Lung (tissue), 12 donors: ENCODE measurements around the gene CD2BP2. TPM values are rescaled to one million over a fixed set of nuclear protein-coding genes. Genes with fewer than 3 reads are reported as not detected.

ENCODE experiments used
- ATAC-seq: fragments of 200-7000 bp; cut with Tn5 transposase; one replicate; pipeline ENCODE4 v1.9.1; 2020; ENCODE audit warnings: moderate number of reproducible peaks; ENCODE audit not compliant: insufficient read depth, low FRiP score
- DNase-seq, 3 donors: peaks; one replicate each; pipeline ENCODE4 v3.0.0-alpha.2; 2013 to 2017
- H3K27ac ChIP-seq, 2 donors: one replicate each; pipeline ENCODE4 v1.5.1; 2013; ENCODE audit warnings: mild to moderate bottlenecking in 2 of 2, moderate library complexity in 2 of 2, control low read depth in 1 of 2, inconsistent platforms in 1 of 2, low read depth in 1 of 2, low read length in 1 of 2
- H3K27me3 ChIP-seq, 3 donors: one replicate each; pipeline ENCODE4 v1.5.1; 2013; ENCODE audit warnings: low read length in 2 of 3; ENCODE audit not compliant: control insufficient read depth in 3 of 3, insufficient read depth in 3 of 3
- H3K36me3 ChIP-seq, 4 donors: one replicate each; pipeline ENCODE4 v1.5.1; 2013; ENCODE audit warnings: low read length in 4 of 4, mild to moderate bottlenecking in 1 of 4, moderate library complexity in 1 of 4; ENCODE audit not compliant: control insufficient read depth in 4 of 4, insufficient read depth in 4 of 4
- H3K4me1 ChIP-seq, 5 donors: one replicate each; pipeline ENCODE4 v1.5.1; 2013; ENCODE audit warnings: low read length in 5 of 5, mild to moderate bottlenecking in 2 of 5, moderate library complexity in 1 of 5; ENCODE audit not compliant: control insufficient read depth in 5 of 5, insufficient read depth in 5 of 5
- H3K4me3 ChIP-seq: one replicate; pipeline ENCODE4 v1.5.1; 2013; ENCODE audit warnings: mild to moderate bottlenecking, control low read depth, moderate library complexity
- H3K9ac ChIP-seq, 2 donors: one replicate each; pipeline ENCODE4 v1.5.1; 2013; ENCODE audit warnings: low read length in 2 of 2, control low read depth in 1 of 2; ENCODE audit not compliant: insufficient read depth in 1 of 2
- H3K9me3 ChIP-seq, 4 donors: one replicate each; pipeline ENCODE4 v1.5.1; 2013; ENCODE audit warnings: low read length in 3 of 4, mild to moderate bottlenecking in 1 of 4, moderate library complexity in 1 of 4; ENCODE audit not compliant: control insufficient read depth in 4 of 4, insufficient read depth in 3 of 4
- CTCF ChIP-seq: IDR thresholded peaks from 2 replicates; pipeline ENCODE4 v1.5.1; 2012; ENCODE audit warnings: mild to moderate bottlenecking; ENCODE audit errors: control extremely low read depth, extremely low read depth
- WGBS, 2 donors: extraction: QIAGEN DNeasy Blood & Tissue Kit; methylation state at CpG; one replicate each; pipeline ENCODE4 v1.1.7; 2013; 5-methylcytosine and 5-hydroxymethylcytosine counted together
- polyA plus RNA-seq, 2 donors: library from polyadenylated mRNA; stranded (reverse); fragments of 200-250 nt; gene quantifications; one replicate each; pipeline ENCODE4 v1.2.1, GENCODE V29; 2013
- total RNA-seq, 2 donors: library from RNA; depleted of rRNA in 1 of 2; stranded (reverse); fragments of >200 nt in 1 of 2; gene quantifications; one replicate each; pipeline ENCODE4 v1.2.1, GENCODE V29; 2014 to 2021
- donor health status: control.
- donor health status: control.
- donor health status: Bipolar disorder and iron deficiency.
- donor health status: healthy.
- donor health status: DM: yes; HTN: yes; CAD: no.

CD2BP2 gene
- total and polyA plus RNA-seq, 4 donors: 37.5 to 69.8 (median 46.3) TPM

- H3K27ac ChIP-seq: peak overlapping the region in 1 of 2 donors; percentile 88
- DNase-seq (no peak), ATAC-seq (no peak)
- no peaks in the 10 kb centered on the region for H3K27me3 ChIP-seq
- no peak for TF ChIP-seq CTCF
- H3K4me3 ChIP-seq: no peak overlapping the region
- peaks cover 0 to 5% (median 2%) of the 10 kb centered on the region in 4 donors for H3K36me3 ChIP-seq
- peaks cover 6 to 27% (median 16%) of the 10 kb centered on the region in 5 donors for H3K4me1 ChIP-seq
- no peak overlapping the region for H3K9ac ChIP-seq
- WGBS, 2 donors: 78 to 93% methylated on average over 6 of the region's 6 CpGs
- H3K9me3 ChIP-seq: no peaks in the 10 kb centered on the region
Measured at GRCh38 chr16:30372038-30372712, 17.1 kb upstream of the CD2BP2 start.

DNA sequence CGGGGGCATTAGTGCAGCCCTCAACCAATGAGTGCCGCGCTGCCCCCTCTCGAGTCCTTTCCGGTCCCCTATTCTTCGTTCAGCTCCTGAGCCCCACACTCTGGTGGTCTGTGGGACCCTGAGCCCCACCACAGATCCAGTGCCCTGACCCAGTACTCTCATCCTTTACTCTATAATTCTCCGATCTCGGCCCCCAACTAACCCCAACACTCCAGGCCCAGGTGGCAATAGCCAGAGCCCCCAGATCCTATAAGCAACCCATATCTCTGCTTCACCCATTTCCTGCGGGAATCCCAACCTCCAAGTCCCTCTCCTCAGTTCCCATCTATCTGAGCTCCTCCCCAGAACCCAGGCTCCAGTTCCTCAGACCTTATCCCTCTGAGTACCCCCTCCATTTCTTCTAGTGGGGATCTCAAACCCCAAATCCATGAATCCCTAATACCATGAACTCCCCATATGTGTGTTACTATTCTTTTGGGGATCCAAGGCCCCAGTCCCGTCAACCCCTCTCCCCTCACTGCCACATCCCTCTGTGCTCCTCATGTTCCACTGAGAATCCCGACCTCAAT, 16.2 kb upstream of the CD2BP2 start:
- TF ChIP-seq CTCF: no peak
- H3K4me3 ChIP-seq: peak overlapping the region; percentile 6
- peak overlapping the region; percentile 86 to 88 for H3K27ac ChIP-seq
- H3K9me3 ChIP-seq: no peaks in the 10 kb centered on the region
- peaks cover 0 to 7% (median 2%) of the 10 kb centered on the region in 4 donors for H3K36me3 ChIP-seq
- WGBS, 2 donors: 19 to 20% methylated on average over 11 of the region's 11 CpGs
- H3K27me3 ChIP-seq: no peaks in the 10 kb centered on the region
- no peak for ATAC-seq
- peaks cover 6 to 35% (median 16%) of the 10 kb centered on the region in 5 donors for H3K4me1 ChIP-seq
- H3K9ac ChIP-seq: peak overlapping the region in 1 of 2 donors; percentile 34
- DNase-seq: no peak

DNA sequence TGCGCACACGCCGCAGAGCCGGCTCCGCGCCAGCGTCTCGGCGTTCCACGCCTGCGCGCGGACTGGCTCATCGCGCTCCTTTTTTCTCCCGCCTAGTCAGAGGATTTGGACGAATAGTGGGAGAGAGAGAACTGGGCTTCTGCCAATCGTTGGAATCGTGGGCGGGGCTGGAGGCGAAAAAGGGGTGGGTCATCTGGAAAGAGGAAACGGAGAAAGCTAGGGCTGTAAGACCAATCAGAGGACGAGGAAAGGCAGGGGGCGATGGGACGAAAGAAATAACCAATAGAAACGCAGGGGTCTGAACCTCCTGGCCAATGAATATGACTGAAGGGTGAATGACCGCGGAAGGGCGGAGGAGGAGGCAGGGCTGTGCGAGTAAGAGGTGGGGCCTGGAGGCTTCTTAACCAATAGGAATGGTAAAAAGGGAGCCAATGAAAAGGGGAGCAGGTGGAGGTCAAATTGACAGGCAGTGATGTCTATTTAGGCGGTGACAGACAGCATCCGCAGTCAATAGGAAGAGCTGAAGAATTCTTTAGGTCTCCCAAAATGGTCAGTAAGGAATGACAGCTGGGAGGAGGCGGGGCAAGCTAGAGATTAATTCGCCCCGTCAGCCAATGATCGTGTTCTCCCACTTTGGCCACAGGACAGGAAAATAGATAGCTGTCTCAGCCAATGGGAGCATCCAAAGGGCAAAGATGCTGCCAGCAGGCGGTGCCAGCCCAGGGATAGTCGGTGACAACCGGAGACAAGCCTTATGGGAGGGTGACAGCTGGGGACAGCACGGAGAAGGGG, 15.5 kb upstream of the CD2BP2 start, which contains the start of gene TBC1D10B:
TBC1D10B (minus strand) TSS at position 39 of the 792 bp plus-strand sequence. CDS start 311 bp downstream, outside the sequence.
- Histone ChIP-seq H3K27me3 (no peaks in the 10 kb centered on the region), H3K36me3 (peaks cover 0 to 7% (median 2%) of the 10 kb centered on the region in 4 donors), H3K27ac (peak within 1 kb of the TSS; percentile 86 to 88), H3K4me1 (peaks cover 6 to 35% (median 16%) of the 10 kb centered on the region in 5 donors), H3K9me3 (no peaks in the 10 kb centered on the region), H3K4me3 (peak within 1 kb of the TSS; percentile 83), H3K9ac (peak within 1 kb of the TSS; percentile 55 to 75)
- peak; percentile 93 for ATAC-seq
- TF ChIP-seq CTCF: no peak
- 0% methylated on average over 40 of the region's 40 CpGs for WGBS, 2 donors
- DNase-seq: peak; percentile 100
